Spinal cord (tissue), 10 donors: ENCODE measurements around the gene AFAP1L1. TPM values are rescaled to one million over a fixed set of nuclear protein-coding genes. Genes with fewer than 3 reads are reported as not detected.

Experiments used
- DNase-seq, 6 donors: peaks; one replicate each; pipeline versions ENCODE4 v3.0.0 to v3.0.0-alpha.2; 2013 to 2015; ENCODE audit warnings: low spot score in 6 of 6, low read depth in 4 of 6
- H3K27ac ChIP-seq: one replicate; pipeline ENCODE4 v1.5.1; 2013; ENCODE audit warnings: low read depth, low read length, control low read depth
- H3K27me3 ChIP-seq: one replicate; pipeline ENCODE4 v1.6.1; 2013; ENCODE audit warnings: low read length; ENCODE audit not compliant: control insufficient read depth, insufficient read depth
- H3K36me3 ChIP-seq: one replicate; pipeline ENCODE4 v1.6.1; 2013; ENCODE audit warnings: low read length; ENCODE audit not compliant: control insufficient read depth, insufficient read depth
- H3K4me1 ChIP-seq: one replicate; pipeline ENCODE4 v1.6.1; 2013; ENCODE audit warnings: low read length; ENCODE audit not compliant: control insufficient read depth, insufficient read depth
- H3K4me3 ChIP-seq: one replicate; pipeline ENCODE4 v1.5.1; 2013; ENCODE audit warnings: low read depth, low read length, control low read depth
- H3K9me3 ChIP-seq: one replicate; pipeline ENCODE4 v1.6.1; 2013; ENCODE audit warnings: low read length; ENCODE audit not compliant: control insufficient read depth, insufficient read depth
- WGBS: methylation state at CpG from one replicate; pipeline ENCODE4 v1.1.5; 2013; ENCODE audit warnings: missing lambda C conversion rate; ENCODE audit not compliant: insufficient coverage; 5-methylcytosine and 5-hydroxymethylcytosine counted together
- polyA plus RNA-seq, 2 donors: library from polyadenylated mRNA; unstranded; fragments of 120-200 nt; gene quantifications; one replicate each; pipeline ENCODE4 v1.2.1, GENCODE V29; 2013; ENCODE audit not compliant: insufficient read length in 2 of 2
- total RNA-seq, 2 donors: library from RNA; depleted of rRNA in 1 of 2; stranded (reverse); fragments of 120-200 nt in 1 of 2; fragments of >200 nt in 1 of 2; gene quantifications; one replicate each; pipeline versions ENCODE4 v1.2.3 to v1.2.4, GENCODE V29; 2013 to 2014
- donor health status: healthy.

The AFAP1L1 gene
- total and polyA plus RNA-seq, 4 donors, result 10.8 to 48.6 (median 15.5) TPM

DNA sequence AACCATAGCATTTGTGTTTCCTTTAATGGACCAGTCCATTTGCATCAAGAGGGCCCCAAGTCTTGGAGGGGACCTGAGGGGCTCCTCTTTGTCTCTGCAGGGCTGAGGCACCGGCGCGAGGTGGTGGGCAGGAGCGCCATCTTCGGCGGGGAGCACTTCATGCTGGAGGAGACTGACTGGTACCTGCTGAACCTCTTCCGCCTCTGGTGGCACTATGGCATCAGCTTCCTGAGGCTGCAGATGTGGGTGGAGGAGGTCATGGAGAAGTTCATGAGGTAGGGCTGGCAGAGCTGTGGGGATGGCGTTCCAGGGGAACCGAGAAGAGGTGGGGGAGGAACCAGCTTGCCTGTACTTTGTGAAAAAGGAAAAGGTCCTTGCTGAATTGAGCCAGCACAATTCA is 92.3 kb downstream of the AFAP1L1 start:
- DNase-seq, result no peak
- no peak overlapping the region for H3K4me3 ChIP-seq

GRCh38 chr5:149364719-149365118 is 93.1 kb downstream of the AFAP1L1 start:
- H3K27ac ChIP-seq, result no peak overlapping the region
- H3K4me1 ChIP-seq, result peaks cover 21% of the 10 kb centered on the region
- H3K9me3 ChIP-seq, result no peaks in the 10 kb centered on the region
- DNase-seq, result no peak
- no peaks in the 10 kb centered on the region for H3K27me3 ChIP-seq
- peaks cover 30% of the 10 kb centered on the region for H3K36me3 ChIP-seq
- WGBS, result 91% methylated on average over 2 of the region's 2 CpGs
- H3K4me3 ChIP-seq, result no peak overlapping the region

More for the DNA sequence above, 92.3 kb downstream of the AFAP1L1 start:
- 90% methylated on average over 9 of the region's 9 CpGs for WGBS
- Histone ChIP-seq H3K4me1 (peaks cover 29% of the 10 kb centered on the region), H3K27ac (no peak overlapping the region), H3K36me3 (peaks cover 30% of the 10 kb centered on the region), H3K9me3 (no peaks in the 10 kb centered on the region), H3K27me3 (no peaks in the 10 kb centered on the region)

DNA sequence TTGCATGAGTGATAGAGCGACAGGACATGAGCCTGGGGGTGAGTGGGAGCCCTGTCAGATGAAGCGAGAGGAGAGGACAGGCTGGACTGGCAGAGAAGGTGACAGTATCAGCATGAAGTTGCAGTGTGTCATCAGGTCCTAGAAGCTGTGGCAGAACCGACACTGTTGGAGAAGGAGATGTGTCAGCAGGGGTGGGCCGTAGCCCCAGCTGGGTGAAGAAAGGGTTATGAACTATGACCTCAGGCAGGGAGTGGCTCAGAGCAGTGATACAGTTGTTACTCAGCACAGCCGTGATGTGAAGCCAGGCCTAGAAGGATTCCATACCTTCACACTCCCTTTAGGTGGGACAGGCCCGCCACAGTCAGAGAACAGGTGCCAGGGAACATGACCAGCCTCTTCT is 93.8 kb downstream of the AFAP1L1 start:
- 88% methylated on average over 5 of the region's 6 CpGs for WGBS
- Histone ChIP-seq H3K4me1 (peaks cover 21% of the 10 kb centered on the region), H3K9me3 (no peaks in the 10 kb centered on the region), H3K4me3 (no peak overlapping the region), H3K27me3 (no peaks in the 10 kb centered on the region), H3K27ac (no peak overlapping the region), H3K36me3 (peaks cover 30% of the 10 kb centered on the region)
- DNase-seq, result no peak

DNA sequence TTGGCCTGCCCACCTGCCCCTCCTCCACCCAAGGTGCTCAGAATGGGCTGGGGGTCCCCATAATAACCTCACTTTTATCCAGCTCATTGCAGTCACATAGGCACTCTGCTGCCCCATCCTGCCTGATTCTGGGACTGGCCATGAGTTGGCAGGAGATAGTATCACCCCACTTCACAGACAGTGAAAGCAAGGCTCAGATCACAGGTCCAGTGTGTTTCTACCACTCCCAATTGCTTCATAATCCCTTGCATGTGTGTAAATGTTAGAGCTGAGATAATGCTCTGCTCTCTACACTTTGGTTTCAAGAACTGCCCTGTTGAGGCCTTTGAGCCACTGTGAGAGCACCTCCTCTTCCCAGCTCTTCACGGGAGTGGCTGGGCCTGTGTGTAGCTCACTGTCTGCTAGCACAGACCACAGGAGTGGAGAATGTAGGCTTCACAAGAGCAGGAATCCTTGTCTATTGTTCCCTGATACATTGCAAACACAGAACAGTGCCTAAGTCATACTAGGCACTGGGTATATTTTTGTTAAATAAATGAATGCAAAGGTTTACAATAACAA is 94.6 kb downstream of the AFAP1L1 start:
- Histone ChIP-seq H3K36me3 (peaks cover 30% of the 10 kb centered on the region), H3K9me3 (no peaks in the 10 kb centered on the region), H3K27ac (no peak overlapping the region), H3K4me1 (peaks cover 25% of the 10 kb centered on the region), H3K27me3 (no peaks in the 10 kb centered on the region), H3K4me3 (no peak overlapping the region)
- no peak for DNase-seq
- WGBS, result no CpG with 5 or more reads among the region's 1 CpG

DNA sequence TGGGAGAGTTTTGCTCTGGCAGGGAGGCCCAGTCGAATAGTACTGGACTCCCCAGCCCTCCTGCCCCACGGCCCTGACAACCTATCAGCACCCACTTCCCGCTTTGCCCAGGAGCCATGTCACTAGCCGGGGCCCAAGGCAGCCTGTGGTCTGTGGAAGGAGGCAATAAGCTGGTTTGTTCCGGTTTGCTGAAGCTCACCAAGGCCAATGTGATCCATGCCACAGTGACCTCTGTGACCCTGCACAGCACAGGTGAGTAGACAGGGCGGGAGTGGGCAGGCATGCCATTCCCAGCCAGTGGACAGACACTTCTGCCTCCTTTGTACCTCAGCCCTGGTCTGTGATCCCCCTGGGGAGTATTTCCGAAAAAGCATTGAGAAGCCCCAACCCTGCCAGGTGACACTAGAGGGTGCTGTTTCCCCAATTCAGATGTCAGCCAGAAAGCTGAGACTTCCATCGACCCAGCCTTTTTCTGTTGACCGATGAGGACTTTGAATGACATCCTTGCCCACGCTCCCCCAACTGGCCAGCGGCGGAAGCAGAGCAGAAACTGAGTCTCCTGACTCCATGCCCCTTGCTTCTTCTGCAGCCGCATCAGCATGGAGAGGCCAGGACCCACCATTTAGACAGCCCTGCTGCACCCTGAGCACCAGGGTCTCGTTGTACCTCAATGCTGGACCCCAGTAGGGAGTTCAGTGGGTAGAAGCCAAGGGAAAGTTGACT is 95.8 kb downstream of the AFAP1L1 start:
- peaks cover 30% of the 10 kb centered on the region for H3K36me3 ChIP-seq
- peak in 3 of 6 donors; percentile 12 to 77 (median 74) for DNase-seq
- 35% methylated on average over 11 of the region's 14 CpGs for WGBS
- no peaks in the 10 kb centered on the region for H3K27me3 ChIP-seq
- no peak overlapping the region for H3K27ac ChIP-seq
- peaks cover 29% of the 10 kb centered on the region for H3K4me1 ChIP-seq
- H3K4me3 ChIP-seq, result no peak overlapping the region
- H3K9me3 ChIP-seq, result no peaks in the 10 kb centered on the region

DNA sequence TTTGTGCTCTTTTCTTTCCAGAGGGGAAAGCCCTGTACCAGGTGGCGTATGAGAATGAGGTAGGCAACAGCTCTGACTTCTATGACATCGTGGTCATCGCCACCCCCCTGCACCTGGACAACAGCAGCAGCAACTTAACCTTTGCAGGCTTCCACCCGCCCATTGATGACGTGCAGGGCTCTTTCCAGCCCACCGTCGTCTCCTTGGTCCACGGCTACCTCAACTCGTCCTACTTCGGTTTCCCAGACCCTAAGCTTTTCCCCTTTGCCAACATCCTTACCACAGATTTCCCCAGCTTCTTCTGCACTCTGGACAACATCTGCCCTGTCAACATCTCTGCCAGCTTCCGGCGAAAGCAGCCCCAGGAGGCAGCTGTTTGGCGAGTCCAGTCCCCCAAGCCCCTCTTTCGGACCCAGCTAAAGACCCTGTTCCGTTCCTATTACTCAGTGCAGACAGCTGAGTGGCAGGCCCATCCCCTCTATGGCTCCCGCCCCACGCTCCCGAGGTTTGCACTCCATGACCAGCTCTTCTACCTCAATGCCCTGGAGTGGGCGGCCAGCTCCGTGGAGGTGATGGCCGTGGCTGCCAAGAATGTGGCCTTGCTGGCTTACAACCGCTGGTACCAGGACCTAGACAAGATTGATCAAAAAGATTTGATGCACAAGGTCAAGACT is 96.5 kb downstream of the AFAP1L1 start:
- Histone ChIP-seq H3K9me3 (no peaks in the 10 kb centered on the region), H3K4me1 (peaks cover 29% of the 10 kb centered on the region), H3K36me3 (peaks cover 25% of the 10 kb centered on the region), H3K27ac (no peak overlapping the region), H3K4me3 (no peak overlapping the region), H3K27me3 (no peaks in the 10 kb centered on the region)
- WGBS, result 96% methylated on average over 21 of the region's 22 CpGs
- DNase-seq, result no peak

- Histone ChIP-seq H3K4me1 (peaks cover 18% of the 10 kb centered on the region), H3K27me3 (no peaks in the 10 kb centered on the region), H3K36me3 (peaks cover 12% of the 10 kb centered on the region), H3K9me3 (no peaks in the 10 kb centered on the region), H3K27ac (no peak overlapping the region), H3K4me3 (no peak overlapping the region)
- DNase-seq, result peak in 1 of 6 donors; percentile 27
- WGBS, result 89% methylated on average over 1 of the region's 2 CpGs
Observed at GRCh38 chr5:149370878-149371277, 99.2 kb downstream of the AFAP1L1 start.

GRCh38 chr5:149371296-149371962 is 99.8 kb downstream of the AFAP1L1 start:
- peaks cover 9% of the 10 kb centered on the region for H3K36me3 ChIP-seq
- no peaks in the 10 kb centered on the region for H3K27me3 ChIP-seq
- H3K4me3 ChIP-seq, result no peak overlapping the region
- peaks cover 16% of the 10 kb centered on the region for H3K4me1 ChIP-seq
- WGBS, result 48% methylated on average over 12 of the region's 12 CpGs
- H3K27ac ChIP-seq, result no peak overlapping the region
- DNase-seq, result peak in 2 of 6 donors; percentile 32 to 47
- no peaks in the 10 kb centered on the region for H3K9me3 ChIP-seq

GRCh38 chr5:149372076-149372795 is 100.6 kb downstream of the AFAP1L1 start:
- Histone ChIP-seq H3K9me3 (no peaks in the 10 kb centered on the region), H3K4me3 (no peak overlapping the region), H3K36me3 (peaks cover 7% of the 10 kb centered on the region), H3K4me1 (peaks cover 14% of the 10 kb centered on the region), H3K27me3 (no peaks in the 10 kb centered on the region), H3K27ac (no peak overlapping the region)
- WGBS, result 78% methylated on average over 3 of the region's 4 CpGs
- DNase-seq, result no peak
